Forelimb muscle (tissue), 1 donor: ENCODE data around the gene TCF19. TPM values are rescaled to one million over a fixed set of nuclear protein-coding genes. Genes with fewer than 3 reads are reported as not detected.
"Not testable (repeated sequence)": the region's sequence is repeated elsewhere in the genome, so short reads cannot be mapped to it uniquely, and the experiment has no call there.

Experiments
- DNase-seq: peaks from one replicate; pipeline ENCODE4 v3.0.0-alpha.2; 2013; ENCODE audit warnings: low read depth
- polyA plus RNA-seq: library from polyadenylated mRNA; unstranded; fragments of 120-200 nt; gene quantifications from one replicate; pipeline ENCODE4 v1.2.1, GENCODE V29; 2013; ENCODE audit not compliant: insufficient read length

TCF19 gene
- polyA plus RNA-seq, 1 donor: 8.4 TPM

GRCh38 chr6:31178143-31179041, 20.0 kb downstream of the TCF19 start:
- no peak for DNase-seq

GRCh38 chr6:31179042-31179386, 20.6 kb downstream of the TCF19 start:
- no peak for DNase-seq

- DNase-seq: no peak
These were observed 21.5 kb downstream of the TCF19 start for GRCh38 chr6:31179896-31180295.

GRCh38 chr6:31180500-31180899, 22.1 kb downstream of the TCF19 start:
- peak; percentile 45 for DNase-seq

GRCh38 chr6:31183287-31183686, 24.9 kb downstream of the TCF19 start:
- DNase-seq: not testable (repeated sequence)

- not testable (repeated sequence) for DNase-seq
These were observed 25.5 kb downstream of the TCF19 start for GRCh38 chr6:31183859-31184258.

GRCh38 chr6:31185695-31186051, 27.3 kb downstream of the TCF19 start:
- not testable (repeated sequence) for DNase-seq

- DNase-seq: no peak
These were observed 27.8 kb downstream of the TCF19 start for GRCh38 chr6:31186052-31186734.

GRCh38 chr6:31187780-31188194, 29.4 kb downstream of the TCF19 start:
- no peak for DNase-seq

- DNase-seq: not testable (repeated sequence)
These were observed 30.8 kb downstream of the TCF19 start for GRCh38 chr6:31189223-31189622.

GRCh38 chr6:31190488-31190887, 32.1 kb downstream of the TCF19 start:
- no peak for DNase-seq

- not testable (repeated sequence) for DNase-seq
These were observed 34.2 kb downstream of the TCF19 start for GRCh38 chr6:31192431-31193105.

GRCh38 chr6:31193206-31193605, 34.8 kb downstream of the TCF19 start:
- no peak for DNase-seq

- no peak for DNase-seq
These were observed 35.9 kb downstream of the TCF19 start for GRCh38 chr6:31194061-31194834.

GRCh38 chr6:31195308-31195979, 37.1 kb downstream of the TCF19 start:
- not testable (repeated sequence) for DNase-seq

- not testable (repeated sequence) for DNase-seq
These were observed 38.0 kb downstream of the TCF19 start for GRCh38 chr6:31196251-31197022.

- peak; percentile 41 for DNase-seq
These were observed 39.3 kb downstream of the TCF19 start for GRCh38 chr6:31197559-31198305.

- not testable (repeated sequence) for DNase-seq
These were observed 40.7 kb downstream of the TCF19 start for GRCh38 chr6:31199105-31199452.
